Measurements from ENCODE around the gene SYNPO2.

DNA sequence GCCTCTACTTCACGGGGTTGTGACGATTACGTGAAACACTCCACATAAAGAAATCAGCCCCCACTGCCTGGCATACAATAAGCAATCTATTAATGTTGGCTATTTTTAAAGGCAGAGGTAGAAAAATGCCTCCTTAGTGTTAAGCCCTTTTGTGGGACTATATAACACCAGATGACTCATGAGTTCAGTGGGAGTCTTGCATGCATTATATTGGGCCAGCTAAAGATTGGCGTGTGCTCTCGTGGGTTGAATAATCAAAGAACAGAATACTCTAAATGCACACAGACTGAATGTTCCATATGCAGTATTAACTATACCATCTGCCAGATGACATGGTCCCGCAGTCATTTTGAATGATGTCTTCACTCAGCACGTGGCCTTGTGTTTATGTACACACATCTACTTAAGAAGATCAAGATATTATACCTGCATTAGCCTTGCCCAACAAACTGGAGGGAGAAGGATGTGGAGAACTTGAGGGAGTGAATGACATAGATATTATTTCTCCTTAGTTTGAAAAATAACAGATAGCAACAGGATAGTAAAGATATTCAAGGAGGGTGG is 162.0 kb downstream of the SYNPO2 start:
- TF ChIP-seq, protein P1, sequence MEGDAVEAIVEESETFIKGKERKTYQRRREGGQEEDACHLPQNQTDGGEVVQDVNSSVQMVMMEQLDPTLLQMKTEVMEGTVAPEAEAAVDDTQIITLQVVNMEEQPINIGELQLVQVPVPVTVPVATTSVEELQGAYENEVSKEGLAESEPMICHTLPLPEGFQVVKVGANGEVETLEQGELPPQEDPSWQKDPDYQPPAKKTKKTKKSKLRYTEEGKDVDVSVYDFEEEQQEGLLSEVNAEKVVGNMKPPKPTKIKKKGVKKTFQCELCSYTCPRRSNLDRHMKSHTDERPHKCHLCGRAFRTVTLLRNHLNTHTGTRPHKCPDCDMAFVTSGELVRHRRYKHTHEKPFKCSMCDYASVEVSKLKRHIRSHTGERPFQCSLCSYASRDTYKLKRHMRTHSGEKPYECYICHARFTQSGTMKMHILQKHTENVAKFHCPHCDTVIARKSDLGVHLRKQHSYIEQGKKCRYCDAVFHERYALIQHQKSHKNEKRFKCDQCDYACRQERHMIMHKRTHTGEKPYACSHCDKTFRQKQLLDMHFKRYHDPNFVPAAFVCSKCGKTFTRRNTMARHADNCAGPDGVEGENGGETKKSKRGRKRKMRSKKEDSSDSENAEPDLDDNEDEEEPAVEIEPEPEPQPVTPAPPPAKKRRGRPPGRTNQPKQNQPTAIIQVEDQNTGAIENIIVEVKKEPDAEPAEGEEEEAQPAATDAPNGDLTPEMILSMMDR (conservative IDR thresholded peaks at IDR 0.05; ENCODE audit: low read length): no peak
- no peak for TF ChIP-seq EZH2phosphoT487 (IDR thresholded peaks at IDR 0.05; ENCODE audit: borderline replicate concordance)

Data from Loucy (cell line).